ENCODE data around the gene DYSF. TPM values are rescaled to one million over a fixed set of nuclear protein-coding genes. Genes with fewer than 3 reads are reported as not detected.

Gene DYSF
- total and polyA plus RNA-seq, 2 donors (not counting 3 experiments of a cell fraction or from before 2014, with no cell fraction given), result 50.9 to 152 TPM

DNA sequence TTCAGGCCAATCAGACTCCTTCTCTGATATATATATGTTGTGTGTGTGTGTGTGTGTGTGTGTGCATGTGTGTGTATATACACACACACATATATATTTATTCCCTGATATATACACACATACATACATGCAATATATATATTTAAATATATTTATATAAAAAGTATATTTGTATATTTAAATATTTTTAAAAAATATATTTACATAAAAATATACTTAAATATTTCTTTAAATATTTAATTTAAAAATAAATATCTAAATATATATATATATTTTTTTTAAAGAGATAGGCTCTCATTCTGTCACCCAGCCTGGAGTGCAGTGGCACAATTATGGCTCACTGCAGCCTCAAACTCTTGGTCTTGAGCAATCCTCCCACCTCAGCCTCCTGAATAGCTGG lies 281.3 kb downstream of the DYSF start:
- Histone ChIP-seq H3K4me1 (ENCODE audit: control insufficient read depth, extremely low read depth, insufficient read depth, low read length) (no peaks in the 10 kb centered on the region), H3K9me3 (replicated peaks; ENCODE audit: control insufficient read depth, insufficient read depth, low read length) (no peaks in the 10 kb centered on the region), H4K20me1 (replicated peaks; ENCODE audit: control insufficient read depth, extremely low read depth, insufficient read depth, low read length) (no peaks in the 10 kb centered on the region), H3K27me3 (ENCODE audit: control insufficient read depth in 2 of 2, insufficient read depth in 2 of 2, low read length in 2 of 2) (peaks cover 5 to 7% of the 10 kb centered on the region in 2 experiments), H2AFZ (ENCODE audit: low read depth, low read length) (no peak overlapping the region), H3K9me1 (replicated peaks; ENCODE audit: control insufficient read depth, extremely low read depth, insufficient read depth, low read length) (no peaks in the 10 kb centered on the region), H3K4me3 (replicated peaks in 1 of 3; ENCODE audit: insufficient read depth in 1 of 3, low read depth in 1 of 3, low read length in 3 of 3) (no peak overlapping the region), H3K79me2 (ENCODE audit: control insufficient read depth, insufficient read depth, low read length) (no peaks in the 10 kb centered on the region), H3K9ac (replicated peaks; ENCODE audit: extremely low read depth, insufficient read depth, low read length) (no peak overlapping the region), H3K36me3 (ENCODE audit: control insufficient read depth in 2 of 2, extremely low read depth in 1 of 2, insufficient read depth in 2 of 2, low read length in 2 of 2) (no peaks in the 10 kb centered on the region), H3K4me2 (ENCODE audit: insufficient read depth, low read length) (no peak overlapping the region), H3K27ac (ENCODE audit: insufficient read depth, low read depth, low read length) (no peak overlapping the region)
- DNase-seq (ENCODE audit: low read depth, low spot score) (no peak), FAIRE-seq (no peak)
- BruUV-seq (replicated peaks), result no TSS peak
- TF ChIP-seq JUN (IDR thresholded peaks at IDR 0.05; ENCODE audit: borderline replicate concordance, insufficient read depth, insufficient read length, low read depth), result no peak
- no peak for TF ChIP-seq MYC (IDR thresholded peaks at IDR 0.05; ENCODE audit: low read depth, low read length)
- TF ChIP-seq, protein P1, sequence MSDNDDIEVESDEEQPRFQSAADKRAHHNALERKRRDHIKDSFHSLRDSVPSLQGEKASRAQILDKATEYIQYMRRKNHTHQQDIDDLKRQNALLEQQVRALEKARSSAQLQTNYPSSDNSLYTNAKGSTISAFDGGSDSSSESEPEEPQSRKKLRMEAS (IDR thresholded peaks at IDR 0.05; ENCODE audit: insufficient read depth, insufficient read length), result no peak
- no peak for TF ChIP-seq FOS (IDR thresholded peaks at IDR 0.05; ENCODE audit: borderline replicate concordance, insufficient read depth, low read length)
- no peak for TF ChIP-seq POLR2AphosphoS5 (IDR thresholded peaks at IDR 0.05; ENCODE audit: insufficient read depth, low read depth, low read length)
- TF ChIP-seq GATA2 (IDR thresholded peaks at IDR 0.05; ENCODE audit: insufficient read depth, insufficient read length, low read depth, low read length), result no peak
- TF ChIP-seq EZH2 (IDR thresholded peaks at IDR 0.05; ENCODE audit: borderline replicate concordance, low read depth, low read length, severe bottlenecking), result no peak
- TF ChIP-seq, protein P2, sequence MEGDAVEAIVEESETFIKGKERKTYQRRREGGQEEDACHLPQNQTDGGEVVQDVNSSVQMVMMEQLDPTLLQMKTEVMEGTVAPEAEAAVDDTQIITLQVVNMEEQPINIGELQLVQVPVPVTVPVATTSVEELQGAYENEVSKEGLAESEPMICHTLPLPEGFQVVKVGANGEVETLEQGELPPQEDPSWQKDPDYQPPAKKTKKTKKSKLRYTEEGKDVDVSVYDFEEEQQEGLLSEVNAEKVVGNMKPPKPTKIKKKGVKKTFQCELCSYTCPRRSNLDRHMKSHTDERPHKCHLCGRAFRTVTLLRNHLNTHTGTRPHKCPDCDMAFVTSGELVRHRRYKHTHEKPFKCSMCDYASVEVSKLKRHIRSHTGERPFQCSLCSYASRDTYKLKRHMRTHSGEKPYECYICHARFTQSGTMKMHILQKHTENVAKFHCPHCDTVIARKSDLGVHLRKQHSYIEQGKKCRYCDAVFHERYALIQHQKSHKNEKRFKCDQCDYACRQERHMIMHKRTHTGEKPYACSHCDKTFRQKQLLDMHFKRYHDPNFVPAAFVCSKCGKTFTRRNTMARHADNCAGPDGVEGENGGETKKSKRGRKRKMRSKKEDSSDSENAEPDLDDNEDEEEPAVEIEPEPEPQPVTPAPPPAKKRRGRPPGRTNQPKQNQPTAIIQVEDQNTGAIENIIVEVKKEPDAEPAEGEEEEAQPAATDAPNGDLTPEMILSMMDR (IDR thresholded peaks at IDR 0.05; ENCODE audit: extremely low read depth in 1 of 2, insufficient read depth in 1 of 2, low read depth in 1 of 2, low read length in 2 of 2), result no peak
- TF ChIP-seq POLR2A (IDR thresholded peaks at IDR 0.05; ENCODE audit: low read depth, low read length), result no peak
- intact Hi-C loops (cut with micrococcal nuclease) (no loop called here), dilution Hi-C loops (cut with MboI; ENCODE audit: extremely low pct_ligation_motif_present, low sequenced_read_pairs) (no loop called here)
- ChIA-PET POLR2A (no interaction called here), CTCF (no interaction called here)

Measured in endothelial cell of umbilical vein (primary cell).